Karpas-422 (cell line): ENCODE results near the gene NAA10. TPM values are rescaled to one million over a fixed set of nuclear protein-coding genes. Genes with fewer than 3 reads are reported as not detected.

ENCODE experiments used
- DNase-seq: peaks from one replicate; pipeline ENCODE4 v3.0.0-alpha.2; 2015
- H2AFZ ChIP-seq: fragments of 200-600 bp; sonication (generic); 2 replicates; pipeline ENCODE4 v1.6.1; 2014; ENCODE audit warnings: antibody characterized with exemption, low read length, mixed read lengths
- H3K27ac ChIP-seq: fragments of 200-600 bp; sonication (generic); 2 replicates; pipeline ENCODE4 v1.5.1; 2014; ENCODE audit warnings: mild to moderate bottlenecking, low read length, moderate library complexity
- H3K27me3 ChIP-seq: fragments of 200-600 bp; sonication (generic); 2 replicates; pipeline ENCODE4 v1.6.1; 2014; ENCODE audit warnings: low read length, mixed read lengths
- H3K36me3 ChIP-seq: fragments of 200-600 bp; sonication (generic); 2 replicates; pipeline ENCODE4 v1.6.1; 2014; ENCODE audit warnings: low read length, mixed read lengths; ENCODE audit not compliant: insufficient read depth
- H3K4me1 ChIP-seq: fragments of 200-600 bp; sonication (generic); 2 replicates; pipeline ENCODE4 v1.6.1; 2014; ENCODE audit warnings: mild to moderate bottlenecking, low read length, mixed read lengths
- H3K4me2 ChIP-seq: fragments of 200-600 bp; sonication (generic); 2 replicates; pipeline ENCODE4 v1.6.1; 2014; ENCODE audit warnings: low read length, low read depth, mild to moderate bottlenecking; ENCODE audit not compliant: poor library complexity, severe bottlenecking
- H3K4me3 ChIP-seq: fragments of 200-600 bp; sonication (generic); 2 replicates; pipeline ENCODE4 v1.5.1; 2014; ENCODE audit warnings: mild to moderate bottlenecking, antibody characterized with exemption, low read length, mixed read lengths
- H3K79me2 ChIP-seq: fragments of 200-600 bp; sonication (generic); 2 replicates; pipeline ENCODE4 v1.6.1; 2014; ENCODE audit warnings: mild to moderate bottlenecking, low read length, mixed read lengths
- H3K9ac ChIP-seq: fragments of 200-600 bp; sonication (generic); 2 replicates; pipeline ENCODE4 v1.6.0; 2014; ENCODE audit warnings: low read length
- H3K9me2 ChIP-seq: fragments of 200-600 bp; sonication (generic), shearing (Covaris generic); replicated peaks from 2 replicates; pipeline ENCODE4 v1.6.0; 2014; ENCODE audit warnings: mild to moderate bottlenecking, low read length, moderate library complexity; ENCODE audit not compliant: insufficient read depth
- H3K9me3 ChIP-seq: fragments of 300-700, 200-600 bp; sonication (generic); 2 replicates; pipeline ENCODE4 v1.6.1; 2014; ENCODE audit warnings: low read length, mixed read lengths
- H4K20me1 ChIP-seq: fragments of 200-600 bp; sonication (generic); 2 replicates; pipeline ENCODE4 v1.6.1; 2014; ENCODE audit warnings: mild to moderate bottlenecking, antibody characterized with exemption, low read length, low read depth; ENCODE audit not compliant: insufficient read depth
- total RNA-seq: library from RNA; depleted of rRNA; stranded (reverse); fragments of >200 nt; shearing (Covaris generic); gene quantifications from 2 replicates; pipeline ENCODE4 v1.2.3, GENCODE V29; 2014; ENCODE audit warnings: low replicate concordance

The NAA10 gene
- total RNA-seq, 1 experiment from 2014 or later = 103 TPM

DNA sequence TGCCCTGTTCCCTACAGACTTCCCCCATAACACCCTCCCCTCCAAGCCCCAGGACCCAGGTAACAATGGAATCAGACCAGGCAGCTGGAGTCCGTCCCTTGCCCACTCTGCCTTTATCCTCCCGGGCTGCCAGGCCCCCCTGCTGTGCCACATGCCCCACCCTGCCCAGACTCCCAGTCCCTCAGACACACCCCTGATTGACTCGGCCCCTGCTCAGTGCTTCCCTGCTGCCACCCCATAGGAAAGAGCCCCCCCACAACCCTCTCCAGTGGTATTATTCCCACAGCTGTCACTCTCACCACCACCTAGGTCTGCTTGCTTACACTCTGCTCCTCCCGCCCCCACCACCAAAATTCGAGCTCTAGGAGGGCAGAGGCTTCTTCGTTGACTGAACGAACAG lies 4.7 kb upstream of the NAA10 start:
- Histone ChIP-seq H3K79me2 (peaks cover under 1% of the 10 kb centered on the region; the same call in 1 of the 2 replicates), H3K4me2 (no peak overlapping the region), H3K36me3 (no peaks in the 10 kb centered on the region), H3K27me3 (no peaks in the 10 kb centered on the region), H3K9me3 (no peaks in the 10 kb centered on the region), H3K9me2 (no peaks in the 10 kb centered on the region), H4K20me1 (no peaks in the 10 kb centered on the region), H3K27ac (no peak overlapping the region), H2AFZ (no peak overlapping the region), H3K4me3 (no peak overlapping the region), H3K9ac (no peak overlapping the region), H3K4me1 (peaks cover 6% of the 10 kb centered on the region)
- no peak for DNase-seq

DNA sequence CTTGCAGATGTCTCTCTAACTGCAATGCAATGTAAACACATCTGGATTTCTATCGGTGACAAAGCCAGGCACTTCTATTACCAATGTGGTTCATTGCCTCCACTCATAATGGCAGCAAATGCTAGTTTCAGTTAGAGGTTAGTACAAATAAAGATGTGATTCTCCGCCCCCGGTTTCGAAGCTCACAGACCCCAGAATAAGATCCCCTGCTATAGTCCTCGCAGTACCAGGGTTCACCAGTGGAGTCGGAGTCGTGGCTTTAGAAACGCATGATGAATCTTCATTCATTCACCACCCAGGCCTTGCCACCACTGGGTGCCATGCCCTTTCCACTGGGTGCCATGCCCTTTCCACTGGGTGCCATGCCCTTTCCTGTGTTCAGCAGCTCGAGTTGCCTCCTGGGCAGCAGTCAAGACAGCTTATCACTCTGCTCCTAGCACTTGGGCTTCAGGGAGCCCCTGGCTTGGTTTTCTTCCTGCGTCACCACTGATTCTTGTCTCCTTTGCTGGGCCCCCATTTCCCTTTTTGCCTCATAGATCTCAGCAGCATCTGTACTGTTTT lies 3.5 kb upstream of the NAA10 start:
- H2AFZ ChIP-seq = no peak overlapping the region
- no peak overlapping the region for H3K9ac ChIP-seq
- H3K79me2 ChIP-seq = peaks cover 11% of the 10 kb centered on the region
- no peaks in the 10 kb centered on the region for H3K9me2 ChIP-seq
- peaks cover 6% of the 10 kb centered on the region for H3K4me1 ChIP-seq
- H3K27me3 ChIP-seq = no peaks in the 10 kb centered on the region
- no peak overlapping the region for H3K4me3 ChIP-seq
- no peaks in the 10 kb centered on the region for H4K20me1 ChIP-seq
- no peaks in the 10 kb centered on the region for H3K9me3 ChIP-seq
- no peak for DNase-seq
- H3K27ac ChIP-seq = no peak overlapping the region
- no peak overlapping the region for H3K4me2 ChIP-seq
- H3K36me3 ChIP-seq = no peaks in the 10 kb centered on the region

DNA sequence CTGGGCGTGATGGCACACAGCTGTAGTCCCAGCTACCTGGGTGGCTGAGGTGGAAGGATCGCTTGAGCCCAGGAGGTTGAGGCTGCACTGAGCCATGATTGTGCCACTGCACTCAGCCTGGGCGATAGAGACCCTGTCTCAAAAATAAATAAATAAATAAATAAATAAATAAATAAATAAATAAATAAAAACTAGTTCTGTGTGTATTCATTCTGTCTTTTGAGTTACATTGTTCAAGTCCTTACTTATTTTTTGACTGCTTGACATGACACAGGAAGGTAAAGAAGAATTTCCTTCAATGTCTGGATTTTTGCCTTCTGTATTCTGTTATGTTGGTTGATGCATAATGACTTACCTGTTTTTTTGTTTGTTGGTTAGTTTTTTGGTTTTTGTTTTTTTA lies 2.2 kb upstream of the NAA10 start:
- 0 out of 2 replicates have a peak, but pooled peaks cover 4% of the 10 kb centered on the region for H3K36me3 ChIP-seq

DNA sequence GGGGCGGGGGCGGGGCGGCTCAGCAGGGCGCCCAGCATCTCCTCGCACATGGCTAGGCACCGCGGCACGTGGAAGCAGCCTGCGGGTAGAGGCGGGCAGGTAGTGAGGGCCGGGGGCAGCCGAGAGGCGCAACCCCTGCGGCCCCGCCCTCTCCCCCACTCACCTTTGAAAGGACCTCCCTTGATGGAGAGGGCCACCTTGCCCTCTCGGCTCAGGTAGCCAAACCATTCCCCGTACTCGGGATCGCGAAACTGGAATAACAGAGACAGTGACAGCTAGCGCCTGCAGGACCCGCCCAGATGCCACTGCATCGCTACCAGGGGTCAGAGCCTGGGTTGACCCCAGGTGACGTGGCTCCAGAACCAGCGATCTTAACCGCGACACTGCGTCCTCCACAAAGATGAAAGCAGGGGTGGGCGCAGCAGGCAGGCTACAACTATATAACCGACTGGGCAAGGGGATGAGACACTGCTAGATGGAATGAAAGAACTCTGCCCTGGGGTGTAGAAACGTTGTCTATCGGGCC lies 552 bp upstream of the NAA10 start:
- H3K27ac ChIP-seq = no peak overlapping the region
- H3K36me3 ChIP-seq = 0 out of 2 replicates have a peak, but pooled peaks cover 4% of the 10 kb centered on the region
- H3K9ac ChIP-seq = peak overlapping the region; percentile 72
- H4K20me1 ChIP-seq = no peaks in the 10 kb centered on the region
- H3K79me2 ChIP-seq = peaks cover 20% of the 10 kb centered on the region
- peak overlapping the region; percentile 75 for H3K4me3 ChIP-seq
- peak overlapping the region; percentile 67; the same call in 1 of the 2 replicates for H2AFZ ChIP-seq
- H3K9me2 ChIP-seq = no peaks in the 10 kb centered on the region
- peaks cover 16% of the 10 kb centered on the region for H3K4me1 ChIP-seq
- peak overlapping the region; percentile 82 for H3K4me2 ChIP-seq
- H3K27me3 ChIP-seq = no peaks in the 10 kb centered on the region
- DNase-seq = no peak
- H3K9me3 ChIP-seq = no peaks in the 10 kb centered on the region

More for the DNA sequence above, 2.2 kb upstream of the NAA10 start:
- Histone ChIP-seq H3K27ac (no peak overlapping the region), H3K27me3 (no peaks in the 10 kb centered on the region), H3K9me2 (no peaks in the 10 kb centered on the region), H3K4me2 (no peak overlapping the region), H3K4me3 (no peak overlapping the region), H2AFZ (no peak overlapping the region), H4K20me1 (no peaks in the 10 kb centered on the region), H3K79me2 (peaks cover 20% of the 10 kb centered on the region), H3K9ac (no peak overlapping the region), H3K9me3 (no peaks in the 10 kb centered on the region), H3K4me1 (peaks cover 10% of the 10 kb centered on the region)
- no peak for DNase-seq

DNA sequence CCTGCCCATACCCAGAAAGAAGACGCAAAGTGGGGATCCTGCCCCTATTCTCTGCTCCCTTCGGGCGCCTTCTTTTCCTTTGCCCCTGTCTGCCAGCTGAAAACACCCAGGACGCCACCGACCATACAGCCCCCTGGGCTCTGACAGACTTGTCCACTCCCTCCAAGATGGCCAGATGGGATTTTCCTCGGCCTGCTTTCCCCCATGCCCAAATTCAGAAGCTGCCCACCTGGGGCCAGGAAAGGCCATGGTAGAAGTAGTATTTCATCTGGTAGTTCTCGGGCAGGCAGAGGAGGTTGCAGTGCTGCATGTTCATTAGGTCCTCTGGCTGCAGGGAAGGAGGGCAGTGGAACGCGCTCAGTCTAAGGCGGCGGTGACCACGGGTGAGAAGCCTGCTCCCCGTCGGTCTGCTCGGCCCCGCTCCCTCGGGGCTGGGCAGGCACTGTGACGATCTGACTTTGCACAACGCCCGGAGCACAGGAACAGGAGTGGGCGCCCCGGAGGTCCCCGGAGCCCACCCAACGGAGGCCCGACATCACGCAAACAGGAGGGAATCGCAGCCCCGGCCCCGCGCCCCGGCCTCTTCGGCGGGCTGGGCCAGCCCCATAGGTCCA lies 582 bp downstream of the NAA10 start:
- Histone ChIP-seq H3K4me2 (peak overlapping the region; percentile 56), H3K79me2 (peaks cover 20% of the 10 kb centered on the region), H3K9me2 (no peaks in the 10 kb centered on the region), H3K9me3 (no peaks in the 10 kb centered on the region), H3K36me3 (0 out of 2 replicates have a peak, but pooled peaks cover 4% of the 10 kb centered on the region), H2AFZ (no peak overlapping the region), H3K27me3 (no peaks in the 10 kb centered on the region), H3K4me1 (peaks cover 24% of the 10 kb centered on the region), H3K9ac (peak overlapping the region; percentile 93), H4K20me1 (no peaks in the 10 kb centered on the region), H3K4me3 (peak overlapping the region; percentile 89), H3K27ac (peak overlapping the region; percentile 66)
- DNase-seq = no peak

DNA sequence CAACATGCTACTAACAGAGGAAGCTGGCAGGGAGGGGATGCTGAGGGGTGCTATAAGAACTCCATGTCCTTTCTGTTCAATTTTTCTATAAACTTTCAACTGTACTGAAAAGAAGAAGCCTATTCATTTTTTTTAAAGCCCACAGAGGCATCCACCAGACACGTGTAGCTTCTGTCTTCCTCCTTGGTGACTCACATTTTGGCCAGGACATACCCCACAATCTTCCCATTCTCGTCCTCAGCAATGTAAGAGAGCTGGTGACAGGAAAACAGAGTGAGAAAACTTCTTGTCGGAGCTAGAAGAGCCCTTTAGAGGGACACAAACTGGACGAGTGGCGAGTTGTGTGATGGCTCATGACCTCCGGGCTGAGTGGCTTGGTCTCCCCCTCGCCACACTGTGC lies 1.1 kb downstream of the NAA10 start:
- Histone ChIP-seq H3K9me3 (no peaks in the 10 kb centered on the region), H3K4me1 (peaks cover 29% of the 10 kb centered on the region), H2AFZ (no peak overlapping the region), H3K27me3 (no peaks in the 10 kb centered on the region), H3K9me2 (no peaks in the 10 kb centered on the region), H3K4me2 (peak overlapping the region; percentile 56), H4K20me1 (no peaks in the 10 kb centered on the region), H3K9ac (peak overlapping the region; percentile 93), H3K4me3 (peak overlapping the region; percentile 89), H3K27ac (peak overlapping the region; percentile 66), H3K36me3 (0 out of 2 replicates have a peak, but pooled peaks cover 4% of the 10 kb centered on the region), H3K79me2 (peaks cover 20% of the 10 kb centered on the region)
- DNase-seq = no peak

DNA sequence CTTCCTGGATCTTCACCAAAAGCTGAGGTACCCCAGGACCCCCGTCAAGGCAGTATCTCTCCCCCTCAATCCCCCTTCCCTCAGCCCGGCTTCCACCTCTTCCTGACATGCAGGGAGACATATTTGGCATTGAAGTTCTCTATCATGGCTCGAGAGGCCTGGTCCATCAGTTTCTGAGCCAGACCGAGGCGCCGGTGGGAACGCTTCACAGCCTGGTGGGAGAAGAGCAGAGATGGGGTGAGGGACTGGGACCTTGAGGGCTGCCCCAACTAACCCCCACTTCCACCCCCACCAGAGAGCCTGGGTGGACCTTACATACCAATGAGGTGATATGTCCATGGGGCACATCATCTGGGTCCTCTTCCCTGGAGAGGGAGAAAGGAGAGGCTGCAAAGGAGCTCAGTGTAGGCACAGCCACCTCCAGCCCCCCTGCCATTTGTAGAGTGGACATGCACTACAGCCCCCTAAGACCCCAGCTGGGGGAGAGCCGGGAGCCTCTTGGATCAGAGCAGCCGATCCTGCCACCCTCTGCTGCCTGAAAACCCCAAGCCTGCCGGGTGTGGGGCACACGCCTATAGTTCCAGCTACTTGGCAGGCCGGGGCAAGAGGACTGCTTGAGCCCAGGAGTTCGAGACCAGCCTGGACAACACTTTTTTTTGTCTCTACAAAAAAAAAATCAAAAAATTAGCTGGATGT lies 2.5 kb downstream of the NAA10 start:
- Histone ChIP-seq H3K27ac (no peak overlapping the region), H2AFZ (no peak overlapping the region), H3K36me3 (0 out of 2 replicates have a peak, but pooled peaks cover 4% of the 10 kb centered on the region), H3K4me2 (no peak overlapping the region), H3K9me2 (no peaks in the 10 kb centered on the region), H3K9ac (no peak overlapping the region), H3K9me3 (no peaks in the 10 kb centered on the region), H3K4me3 (no peak overlapping the region), H4K20me1 (no peaks in the 10 kb centered on the region), H3K79me2 (peaks cover 20% of the 10 kb centered on the region), H3K27me3 (no peaks in the 10 kb centered on the region), H3K4me1 (peaks cover 34% of the 10 kb centered on the region)
- no peak for DNase-seq

DNA sequence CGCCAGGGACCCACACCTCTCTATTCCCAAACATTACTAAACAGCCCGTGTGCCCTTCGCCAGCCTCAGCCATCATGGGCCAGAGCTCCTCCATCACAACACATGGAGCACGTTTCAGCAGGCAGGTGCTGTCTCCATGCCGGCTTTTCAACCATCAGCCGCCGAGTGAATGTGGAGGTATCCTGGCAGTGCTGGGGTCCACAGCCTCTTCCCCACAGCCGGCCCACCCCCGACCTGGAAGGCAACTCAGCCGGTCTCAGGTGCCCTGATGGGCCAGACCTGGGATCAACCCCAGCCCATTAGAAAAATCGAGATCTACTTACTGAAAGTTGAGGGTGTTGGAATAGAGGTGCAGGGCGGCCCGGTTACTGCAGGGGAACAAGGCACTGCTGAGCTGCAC lies 3.1 kb downstream of the NAA10 start:
- H3K36me3 ChIP-seq = 0 out of 2 replicates have a peak, but pooled peaks cover 4% of the 10 kb centered on the region
- peaks cover 40% of the 10 kb centered on the region for H3K4me1 ChIP-seq
- H3K9me3 ChIP-seq = no peaks in the 10 kb centered on the region
- peaks cover 20% of the 10 kb centered on the region for H3K79me2 ChIP-seq
- H3K27me3 ChIP-seq = no peaks in the 10 kb centered on the region
- H3K9ac ChIP-seq = no peak overlapping the region
- H4K20me1 ChIP-seq = no peaks in the 10 kb centered on the region
- no peak for DNase-seq
- H3K27ac ChIP-seq = no peak overlapping the region
- no peaks in the 10 kb centered on the region for H3K9me2 ChIP-seq
- H3K4me3 ChIP-seq = no peak overlapping the region
- no peak overlapping the region for H3K4me2 ChIP-seq
- H2AFZ ChIP-seq = no peak overlapping the region
